ENCODE results near the gene MYRFL. TPM values are rescaled to one million over a fixed set of nuclear protein-coding genes. Genes with fewer than 3 reads are reported as not detected.

The MYRFL gene
- total RNA-seq, 4 donors from 2014 or later = 0.48 to 0.68 TPM; not detected in 2

- 92 to 100% methylated on average over 1 to 4 of the region's 4 CpGs for WGBS, 2 donors (ENCODE audit: low coverage in 1 of 2)
- Histone ChIP-seq H3K36me3 (no peaks in the 10 kb centered on the region), H3K9me3 (no peaks in the 10 kb centered on the region), H3K27me3 (no peaks in the 10 kb centered on the region), H3K4me3 (no peak overlapping the region), H3K4me1 (peaks cover 0 to 4% (median 0%) of the 10 kb centered on the region in 4 donors), H3K27ac (no peak overlapping the region)
- TF ChIP-seq CTCF (IDR thresholded peaks at IDR 0.05) = no peak
- in situ Hi-C loops (cut with MboI; ENCODE audit: low pct_ligation_motif_present in 1 of 4, low pct_unique_long_range_greater_than_20kb in 1 of 4, low sequenced_read_pairs in 3 of 4) (no loop called here), intact Hi-C loops (cut with DNase I; ENCODE audit: low total_unique reads) (no loop called here)
- DNase-seq = no peak
Observed at GRCh38 chr12:69934011-69934410, 109.0 kb downstream of the MYRFL start.

GRCh38 chr12:69935651-69936100, 110.6 kb downstream of the MYRFL start:
- H3K36me3 ChIP-seq = no peaks in the 10 kb centered on the region
- peaks cover 0 to 4% (median 0%) of the 10 kb centered on the region in 4 donors for H3K4me1 ChIP-seq
- no peak overlapping the region for H3K27ac ChIP-seq
- H3K4me3 ChIP-seq = no peak overlapping the region
- in situ Hi-C loops (cut with MboI; ENCODE audit: low pct_ligation_motif_present in 1 of 4, low pct_unique_long_range_greater_than_20kb in 1 of 4, low sequenced_read_pairs in 3 of 4) (no loop called here), intact Hi-C loops (cut with DNase I; ENCODE audit: low total_unique reads) (no loop called here)
- no peaks in the 10 kb centered on the region for H3K9me3 ChIP-seq
- TF ChIP-seq EP300 (IDR thresholded peaks at IDR 0.05; ENCODE audit: low read depth) (no peak), POLR2A (IDR thresholded peaks at IDR 0.05) (no peak), POLR2AphosphoS5 (IDR thresholded peaks at IDR 0.05) (no peak), CTCF (IDR thresholded peaks at IDR 0.05) (no peak)
- no peak for DNase-seq
- H3K27me3 ChIP-seq = no peaks in the 10 kb centered on the region
- WGBS, 2 donors (ENCODE audit: low coverage in 1 of 2) = 81 to 100% methylated on average over 1 to 5 of the region's 5 CpGs

DNA sequence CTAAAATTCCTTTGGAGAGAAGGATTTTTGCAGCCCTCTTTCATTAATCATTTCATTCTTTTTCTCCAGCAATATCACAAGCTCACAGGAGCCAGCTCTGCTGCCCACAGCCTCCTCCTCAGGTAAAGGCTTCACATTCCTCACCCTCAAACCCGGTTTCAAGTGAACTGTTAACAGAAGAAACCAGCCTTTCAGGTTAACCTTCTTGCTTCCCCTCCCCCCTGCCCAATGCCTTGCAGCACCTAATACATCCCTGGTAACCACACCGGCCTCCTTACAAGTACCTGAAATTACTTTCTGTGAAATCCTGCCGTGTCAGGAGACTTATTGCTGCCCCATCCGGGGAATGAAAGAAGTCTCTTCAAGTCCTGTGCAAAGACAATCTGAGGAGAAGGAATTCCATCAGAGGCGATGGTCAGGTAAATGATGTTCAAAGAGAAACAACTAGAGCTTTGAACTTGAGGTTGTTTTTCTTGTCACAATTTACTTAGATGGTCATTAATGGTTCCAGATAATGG, 111.2 kb downstream of the MYRFL start:
- WGBS, 2 donors (ENCODE audit: low coverage in 1 of 2) = 70 to 82% methylated on average over 5 of the region's 5 CpGs

GRCh38 chr12:69936766-69937165, 111.7 kb downstream of the MYRFL start:
- H3K36me3 ChIP-seq = no peaks in the 10 kb centered on the region
- in situ Hi-C loops (cut with MboI; ENCODE audit: low pct_ligation_motif_present in 1 of 4, low pct_unique_long_range_greater_than_20kb in 1 of 4, low sequenced_read_pairs in 3 of 4) (no loop called here), intact Hi-C loops (cut with DNase I; ENCODE audit: low total_unique reads) (no loop called here)
- DNase-seq = no peak
- WGBS, 2 donors (ENCODE audit: low coverage in 1 of 2) = 69 to 86% methylated on average over 2 of the region's 2 CpGs
- no peak overlapping the region for H3K27ac ChIP-seq
- H3K4me1 ChIP-seq = peaks cover 0 to 4% (median 0%) of the 10 kb centered on the region in 4 donors
- no peaks in the 10 kb centered on the region for H3K27me3 ChIP-seq
- H3K9me3 ChIP-seq = no peaks in the 10 kb centered on the region
- TF ChIP-seq POLR2AphosphoS5 (IDR thresholded peaks at IDR 0.05) = no peak
- TF ChIP-seq CTCF (IDR thresholded peaks at IDR 0.05) = no peak
- no peak for TF ChIP-seq POLR2A (IDR thresholded peaks at IDR 0.05)
- TF ChIP-seq EP300 (IDR thresholded peaks at IDR 0.05; ENCODE audit: low read depth) = no peak
- H3K4me3 ChIP-seq = no peak overlapping the region

More for the DNA sequence above, 111.2 kb downstream of the MYRFL start:
- H3K9me3 ChIP-seq = no peaks in the 10 kb centered on the region
- no peak overlapping the region for H3K27ac ChIP-seq
- intact Hi-C loops (cut with DNase I; ENCODE audit: low total_unique reads) (no loop called here), in situ Hi-C loops (cut with MboI; ENCODE audit: low pct_ligation_motif_present in 1 of 4, low pct_unique_long_range_greater_than_20kb in 1 of 4, low sequenced_read_pairs in 3 of 4) (no loop called here)
- no peak for DNase-seq
- H3K27me3 ChIP-seq = no peaks in the 10 kb centered on the region
- H3K4me1 ChIP-seq = peaks cover 0 to 4% (median 0%) of the 10 kb centered on the region in 4 donors
- no peak overlapping the region for H3K4me3 ChIP-seq
- H3K36me3 ChIP-seq = no peaks in the 10 kb centered on the region
- TF ChIP-seq EP300 (IDR thresholded peaks at IDR 0.05; ENCODE audit: low read depth) (no peak), POLR2AphosphoS5 (IDR thresholded peaks at IDR 0.05) (no peak), POLR2A (IDR thresholded peaks at IDR 0.05) (no peak), CTCF (IDR thresholded peaks at IDR 0.05) (no peak)
